Common myeloid progenitor, CD34-positive (primary cell): ENCODE data around the gene SYCP2.

Source experiments
- CTCF ChIA-PET: fragments of 350-600 bp; sonication (Branson Sonifier 250); formaldehyde crosslinking; loops from one replicate; lab custom pipeline; 2021; ENCODE audit warnings: antibody characterized with exemption; lab: Charles Lee
- POLR2A ChIA-PET: fragments of 350-600 bp; sonication (Branson Sonifier 250); formaldehyde crosslinking; loops from one replicate; lab custom pipeline; 2021; ENCODE audit warnings: antibody characterized with exemption; lab: Charles Lee
- DNase-seq, 3 donors: peaks; one replicate each; pipeline versions ENCODE4 v3.0.0 to v3.0.0-alpha.2; 2013
- H3K27ac ChIP-seq, 2 experiments: 1 replicate in 1 of 2; 2 replicates in 1 of 2; pipeline ENCODE4 v1.7.0; 2013; ENCODE audit warnings: inconsistent platforms in 2 of 2, low read length in 2 of 2, mild to moderate bottlenecking in 2 of 2, low read depth in 1 of 2, moderate library complexity in 1 of 2; ENCODE audit not compliant: severe bottlenecking in 2 of 2, insufficient read depth in 1 of 2, poor library complexity in 1 of 2
- H3K27me3 ChIP-seq, 5 experiments: replicated peaks in 2 of 5; 1 replicate in 3 of 5; 2 replicates in 2 of 5; pipeline versions ENCODE4 v1.6.1 to v1.7.0; 2013; ENCODE audit warnings: low read length in 4 of 5, mild to moderate bottlenecking in 2 of 5, moderate library complexity in 2 of 5, inconsistent platforms in 1 of 5; ENCODE audit not compliant: insufficient read depth in 5 of 5, control insufficient read depth in 4 of 5
- H3K36me3 ChIP-seq, 4 experiments: 1 replicate in 2 of 4; 2 replicates in 2 of 4; pipeline versions ENCODE4 v1.6.1 to v1.7.0; 2013; ENCODE audit warnings: low read length in 3 of 4, control low read depth in 1 of 4, mild to moderate bottlenecking in 1 of 4; ENCODE audit not compliant: control insufficient read depth in 4 of 4, insufficient read depth in 4 of 4
- H3K4me1 ChIP-seq, 4 experiments: 1 replicate in 3 of 4; 2 replicates in 1 of 4; pipeline versions ENCODE4 v1.6.1 to v1.7.1; 2013; ENCODE audit warnings: low read length in 3 of 4, mild to moderate bottlenecking in 3 of 4, control low read depth in 1 of 4, inconsistent platforms in 1 of 4, moderate library complexity in 1 of 4; ENCODE audit not compliant: control insufficient read depth in 4 of 4, insufficient read depth in 4 of 4; ENCODE audit errors: control extremely low read depth in 1 of 4
- H3K4me3 ChIP-seq, 7 experiments: 1 replicate in 4 of 7; 2 replicates in 3 of 7; pipeline versions ENCODE4 v1.5.1 to v1.7.0; 2013; ENCODE audit warnings: mild to moderate bottlenecking in 7 of 7, low read length in 6 of 7, moderate library complexity in 6 of 7, inconsistent platforms in 2 of 7, low read depth in 2 of 7, control low read depth in 1 of 7; ENCODE audit not compliant: insufficient read depth in 4 of 7, control insufficient read depth in 1 of 7; ENCODE audit errors: extremely low read depth in 1 of 7
- H3K9me3 ChIP-seq, 5 experiments: 1 replicate in 4 of 5; 2 replicates in 1 of 5; pipeline versions ENCODE4 v1.6.1 to v1.7.1; 2013; ENCODE audit warnings: low read length in 4 of 5, mild to moderate bottlenecking in 2 of 5, inconsistent platforms in 1 of 5, low read depth in 1 of 5, moderate library complexity in 1 of 5; ENCODE audit not compliant: control insufficient read depth in 4 of 5, insufficient read depth in 2 of 5; ENCODE audit errors: control extremely low read depth in 1 of 5
- WGBS: methylation state at CpG from one replicate; pipeline ENCODE4 v1.1.5; 2013; ENCODE audit not compliant: insufficient coverage; 5-methylcytosine and 5-hydroxymethylcytosine counted together

Gene SYCP2

DNA sequence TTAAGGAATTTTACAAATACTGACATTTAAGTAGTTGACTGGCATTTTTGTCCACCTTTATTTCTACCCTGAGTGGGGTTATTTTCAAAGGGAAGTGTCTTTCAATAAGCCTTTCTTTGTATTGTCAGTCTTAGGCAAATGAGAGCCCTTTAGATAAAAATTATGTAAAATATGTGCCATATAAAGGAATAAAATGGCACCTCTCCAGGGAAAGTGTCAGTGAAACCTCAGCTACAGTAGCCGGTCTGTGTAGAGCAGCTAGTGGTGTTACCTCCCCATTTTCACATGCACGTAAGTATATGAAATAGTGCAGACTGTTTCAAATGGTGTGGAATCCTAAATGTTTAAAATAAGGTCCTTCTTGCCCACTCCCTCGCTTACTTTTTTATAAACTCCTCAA lies 11.7 kb upstream of the SYCP2 start:
- peaks cover 14 to 45% (median 28%) of the 10 kb centered on the region in 4 experiments for H3K4me1 ChIP-seq
- WGBS: 80% methylated on average over 1 of the region's 3 CpGs
- ChIA-PET CTCF (interaction anchor here (1.2 to 4.4 kb wide), 3 partner anchors 10 to 266 kb away, joined by 3 to 22 read pairs (median 7); partner anchors contain the start of gene SYCP2), POLR2A (interaction anchor here (0.7 kb wide), 1 partner anchor 108 kb away, joined by 3 read pairs; no protein-coding TSS in a partner anchor)
- H3K36me3 ChIP-seq: peaks cover 2 to 22% (median 15%) of the 10 kb centered on the region in 4 experiments
- no peak overlapping the region for H3K4me3 ChIP-seq
- no peak for DNase-seq
- no peak overlapping the region for H3K27ac ChIP-seq
- no peaks in the 10 kb centered on the region for H3K27me3 ChIP-seq
- H3K9me3 ChIP-seq: no peaks in the 10 kb centered on the region

- no peaks in the 10 kb centered on the region for H3K27me3 ChIP-seq
- H3K36me3 ChIP-seq: peaks cover 2 to 22% (median 15%) of the 10 kb centered on the region in 4 experiments
- no peak for DNase-seq
- no peak overlapping the region for H3K27ac ChIP-seq
- H3K4me1 ChIP-seq: peaks cover 15 to 45% (median 28%) of the 10 kb centered on the region in 4 experiments
- WGBS: 100% methylated on average over 5 of the region's 7 CpGs
- no peaks in the 10 kb centered on the region for H3K9me3 ChIP-seq
- no peak overlapping the region for H3K4me3 ChIP-seq
- ChIA-PET POLR2A (no interaction called here), CTCF (interaction anchor here (1.2 to 4.4 kb wide), 3 partner anchors 10 to 267 kb away, joined by 3 to 22 read pairs (median 7); partner anchors contain the start of gene SYCP2)
Observed at GRCh38 chr20:59944726-59945125, 11.3 kb upstream of the SYCP2 start.

DNA sequence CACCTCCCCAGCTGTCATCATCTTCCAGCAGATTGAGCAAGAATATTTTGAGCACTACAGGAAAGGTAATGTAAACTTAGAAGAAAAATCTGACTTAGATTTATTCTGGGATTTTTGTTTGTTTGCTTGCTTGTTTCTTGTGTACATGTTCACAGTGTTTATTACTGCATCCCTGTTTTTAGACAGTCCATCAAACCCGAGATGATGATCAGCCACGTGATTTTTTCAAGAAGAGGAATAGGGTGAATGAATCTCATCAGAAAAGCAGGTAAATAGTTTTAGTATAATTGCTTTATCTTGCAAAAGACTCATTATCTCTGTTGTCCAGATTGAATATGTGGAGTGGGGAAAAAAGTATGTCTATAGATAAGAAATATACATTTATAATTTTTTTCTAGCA lies 8.8 kb upstream of the SYCP2 start:
- POLR2A ChIA-PET: no interaction called here
- H3K4me3 ChIP-seq: no peak overlapping the region

GRCh38 chr20:59940956-59941294 lies 7.5 kb upstream of the SYCP2 start:
- WGBS: 0% methylated on average over 4 of the region's 4 CpGs
- CTCF ChIA-PET: interaction anchor here (1.0 to 3.7 kb wide), 5 partner anchors 9 to 116 kb away, joined by 3 to 20 read pairs (median 6); no protein-coding TSS in a partner anchor
- Histone ChIP-seq H3K9me3 (no peaks in the 10 kb centered on the region), H3K4me1 (peaks cover 8 to 44% (median 34%) of the 10 kb centered on the region in 4 experiments), H3K27ac (peak overlapping the region; percentile 66 to 84), H3K36me3 (peaks cover 0 to 22% (median 13%) of the 10 kb centered on the region in 4 experiments), H3K4me3 (peak overlapping the region; percentile 75 to 95 (median 85)), H3K27me3 (no peaks in the 10 kb centered on the region)
- DNase-seq: no peak
- POLR2A ChIA-PET: interaction anchor here (0.5 to 1.3 kb wide), 4 partner anchors 105 to 196 kb away, joined by 3 to 4 read pairs (median 3); no protein-coding TSS in a partner anchor

More for the DNA sequence above, 8.8 kb upstream of the SYCP2 start:
- Histone ChIP-seq H3K4me1 (peaks cover 8 to 44% (median 32%) of the 10 kb centered on the region in 4 experiments), H3K36me3 (peaks cover 2 to 22% (median 15%) of the 10 kb centered on the region in 4 experiments), H3K27me3 (no peaks in the 10 kb centered on the region), H3K27ac (no peak overlapping the region), H3K9me3 (no peaks in the 10 kb centered on the region)
- CTCF ChIA-PET: no interaction called here
- no peak for DNase-seq
- no CpG with 5 or more reads among the region's 2 CpGs for WGBS

DNA sequence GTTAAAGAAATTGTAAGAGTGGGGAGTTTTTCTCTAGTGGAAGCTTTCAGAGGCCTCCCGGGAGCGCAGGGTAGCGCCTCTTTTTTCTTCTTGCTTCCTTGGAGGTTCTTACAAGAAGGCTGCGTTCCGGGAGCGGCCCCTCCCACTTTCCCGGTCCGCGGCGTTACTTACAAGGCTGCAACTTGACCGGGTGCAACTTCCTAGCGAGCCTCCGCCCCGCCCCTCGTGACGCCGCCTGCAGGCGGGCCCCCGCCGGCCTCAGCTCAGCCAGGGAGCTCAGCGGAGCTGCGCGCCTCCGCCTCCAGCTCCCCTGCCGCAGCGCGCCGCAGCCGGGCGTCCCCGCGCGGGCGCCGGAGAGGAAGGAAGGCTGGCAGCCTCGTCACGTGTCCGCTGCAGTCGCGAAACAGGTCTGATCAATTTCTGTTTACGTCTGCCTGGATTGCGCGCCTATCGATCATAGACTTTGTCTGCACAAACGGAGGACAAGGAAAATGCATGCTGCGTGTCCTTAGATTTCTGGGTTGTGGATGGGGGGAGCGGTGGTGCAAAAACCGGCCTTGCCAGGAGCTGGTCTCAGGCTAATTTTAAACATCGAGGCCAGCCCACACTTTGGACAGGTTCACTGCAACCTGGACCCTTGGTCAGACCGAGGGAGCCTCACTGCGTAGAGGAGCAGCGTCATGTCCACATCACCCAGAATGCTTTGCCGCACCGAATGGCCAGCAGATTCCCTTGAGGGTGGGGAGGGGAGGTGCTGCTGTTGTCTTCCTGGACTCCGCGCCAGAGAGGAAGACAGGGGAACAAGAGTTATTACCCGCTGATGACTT lies 6.9 kb upstream of the SYCP2 start, which contains the start of the genes FAM217B and PPP1R3D:
Gene FAM217B, plus strand, starts transcription at position 261 of the 827 bp plus-strand sequence. CDS start 3,555 bp downstream, outside the sequence.
Gene PPP1R3D, minus strand, starts transcription at position 177 of the 827 bp plus-strand sequence. CDS start 374 bp downstream, outside the sequence.
- CTCF ChIA-PET: interaction anchor here (1.0 to 3.7 kb wide), 7 partner anchors 9 to 507 kb away, joined by 3 to 20 read pairs (median 5); no protein-coding TSS in a partner anchor
- Histone ChIP-seq H3K36me3 (peaks cover 0 to 22% (median 13%) of the 10 kb centered on the region in 4 experiments), H3K27me3 (no peaks in the 10 kb centered on the region), H3K9me3 (no peaks in the 10 kb centered on the region), H3K4me1 (peaks cover 8 to 43% (median 34%) of the 10 kb centered on the region in 4 experiments), H3K27ac (peak within 1 kb of the TSS; percentile 66 to 84), H3K4me3 (peak within 1 kb of the TSS; percentile 75 to 95 (median 85))
- 0% methylated on average over 53 of the region's 57 CpGs for WGBS
- POLR2A ChIA-PET: interaction anchor here (0.5 to 1.3 kb wide), 6 partner anchors 8 to 273 kb away, joined by 3 to 4 read pairs (median 3); no protein-coding TSS in a partner anchor
- peak; percentile 88 to 93 (median 93) for DNase-seq

DNA sequence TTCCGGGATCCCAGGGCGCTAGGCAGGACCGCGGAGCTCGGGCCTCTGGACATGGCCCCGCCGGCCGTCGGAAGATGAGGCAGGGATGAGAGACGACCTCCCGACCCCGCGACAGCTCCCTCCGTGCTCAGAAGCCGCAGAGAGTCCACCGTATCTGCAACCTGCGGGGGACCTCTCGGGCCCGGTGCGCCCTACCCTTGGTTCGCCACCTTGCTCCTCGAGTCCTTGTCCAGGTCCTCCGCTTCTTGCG lies 6.4 kb upstream of the SYCP2 start:
- Histone ChIP-seq H3K4me3 (peak overlapping the region; percentile 75 to 95 (median 85)), H3K4me1 (peaks cover 8 to 43% (median 34%) of the 10 kb centered on the region in 4 experiments), H3K36me3 (peaks cover 0 to 19% (median 11%) of the 10 kb centered on the region in 4 experiments), H3K27me3 (no peaks in the 10 kb centered on the region), H3K9me3 (no peaks in the 10 kb centered on the region), H3K27ac (peak overlapping the region; percentile 15 to 84)
- ChIA-PET CTCF (interaction anchor here (0.6 to 3.7 kb wide), 6 partner anchors 10 to 507 kb away, joined by 3 to 20 read pairs (median 6); no protein-coding TSS in a partner anchor), POLR2A (interaction anchor here (0.9 to 1.3 kb wide), 3 partner anchors 9 to 273 kb away, joined by 3 read pairs; no protein-coding TSS in a partner anchor)
- no peak for DNase-seq
- WGBS: 0% methylated on average over 19 of the region's 24 CpGs
